ENCODE data around the gene SPATA2.
A peak's percentile ranks its signal among the peaks of the same experiment; 100 is the strongest.

Gene SPATA2

GRCh38 chr20:49859011-49859410, 56.3 kb downstream of the SPATA2 start:
- no peak for DNase-seq (ENCODE audit: low read depth, low spot score)

DNA sequence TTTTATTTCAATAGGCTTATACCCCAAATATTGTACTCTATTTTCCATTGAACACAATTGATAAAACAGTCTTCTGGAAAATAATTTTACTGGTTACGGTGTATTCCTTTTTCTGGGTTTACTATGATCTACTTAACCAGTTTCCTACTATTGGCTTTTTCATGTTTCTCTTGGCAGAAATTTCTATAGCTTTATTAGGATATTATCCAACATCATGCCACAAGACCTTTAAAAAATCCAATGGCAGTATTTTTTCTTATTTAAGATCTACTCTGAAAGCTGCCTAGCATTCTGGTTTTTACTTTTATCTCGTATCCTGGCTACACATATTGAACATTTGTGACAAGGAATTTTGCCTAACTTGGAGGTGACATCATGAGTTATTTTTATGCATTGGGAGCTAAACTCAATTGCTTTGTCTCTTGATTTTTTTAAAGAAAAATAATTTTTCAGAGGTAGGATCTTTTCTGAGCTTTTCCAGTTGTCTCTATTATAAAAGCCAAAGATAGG, 57.2 kb downstream of the SPATA2 start:
- DNase-seq (ENCODE audit: low read depth, low spot score): no peak

DNA sequence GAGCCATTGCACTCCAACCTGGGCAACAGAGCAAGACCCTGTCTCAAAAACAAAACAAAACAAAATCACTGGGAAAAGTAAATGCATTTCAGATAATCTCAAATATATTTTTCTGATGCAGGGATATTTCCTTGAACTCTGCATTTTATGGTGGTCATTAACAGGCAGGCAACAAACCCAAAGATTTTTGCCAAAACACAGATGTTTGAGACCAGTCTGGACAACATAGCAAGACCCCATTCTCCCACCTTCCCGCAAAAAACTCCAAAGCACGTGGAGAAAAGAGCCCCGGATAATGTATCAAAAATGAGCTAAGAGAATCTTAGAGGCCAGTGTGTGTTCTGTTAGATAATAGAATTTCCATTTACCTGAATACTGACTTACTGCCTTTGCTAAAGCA, 58.4 kb downstream of the SPATA2 start:
- no peak for DNase-seq (ENCODE audit: low read depth, low spot score)

DNA sequence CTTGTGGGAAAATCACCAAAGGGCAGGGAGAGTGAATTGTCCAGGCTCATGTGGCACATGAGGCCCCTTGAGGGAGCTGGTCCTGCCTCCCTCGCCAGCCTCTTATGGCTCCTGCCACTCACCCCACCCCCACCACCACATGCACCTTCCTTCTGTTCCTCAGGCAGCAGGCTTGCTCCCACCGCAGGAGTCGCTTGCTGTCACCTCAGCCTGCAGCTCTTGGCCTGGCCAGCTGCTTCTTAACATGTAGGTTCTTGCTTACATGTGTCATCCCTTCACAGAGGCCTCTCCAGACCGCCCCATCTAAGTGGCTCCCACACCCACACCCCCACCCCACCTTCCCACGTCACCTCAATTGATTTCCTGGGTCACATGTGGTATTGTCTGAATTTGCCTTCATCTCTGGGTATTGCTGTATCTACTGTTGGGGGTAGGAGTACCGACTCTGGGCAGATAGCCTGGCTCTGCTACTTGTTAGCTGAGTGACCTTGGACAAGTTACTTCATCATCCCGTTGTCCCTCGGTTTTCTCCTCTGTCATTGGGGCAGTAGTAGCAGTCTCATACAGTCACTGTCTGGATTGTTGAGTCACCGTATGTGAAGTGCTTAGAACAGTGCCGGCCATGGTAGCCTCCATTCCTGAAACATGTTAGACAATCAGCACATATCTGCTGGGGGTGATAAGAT, 61.0 kb downstream of the SPATA2 start:
- no peak for DNase-seq (ENCODE audit: low read depth, low spot score)

GRCh38 chr20:49853640-49854039, 61.7 kb downstream of the SPATA2 start:
- DNase-seq (ENCODE audit: low read depth, low spot score): peak; percentile 75
